Hematopoietic multipotent progenitor cell treated with erythropoietin and hydrocortisone succinate and interleukin-3 and kit ligand, for 4 days (in vitro differentiated cells): ENCODE measurements around the gene C2CD3.
A peak's percentile ranks its signal among the peaks of the same experiment; 100 is the strongest.
"Not testable (repeated sequence)": the region's sequence is repeated elsewhere in the genome, so short reads cannot be mapped to it uniquely, and the experiment has no call there.

Experiments
- DNase-seq: peaks from one replicate; pipeline ENCODE4 v3.0.0-alpha.2; 2015

The C2CD3 gene

GRCh38 chr11:74001822-74002286 lies 168.9 kb downstream of the C2CD3 start:
- peak; percentile 55 for DNase-seq

- DNase-seq: no peak
These were observed 170.3 kb downstream of the C2CD3 start for GRCh38 chr11:74000307-74001133.

GRCh38 chr11:73999581-74000306 lies 171.1 kb downstream of the C2CD3 start:
- no peak for DNase-seq

- no peak for DNase-seq
These were observed 171.8 kb downstream of the C2CD3 start for GRCh38 chr11:73998846-73999575.

- no peak for DNase-seq
These were observed 173.6 kb downstream of the C2CD3 start for GRCh38 chr11:73997120-73997770.

GRCh38 chr11:73996161-73996747 lies 174.5 kb downstream of the C2CD3 start:
- no peak for DNase-seq

GRCh38 chr11:73995731-73996130 lies 175.1 kb downstream of the C2CD3 start:
- DNase-seq: no peak

GRCh38 chr11:73995247-73995646 lies 175.6 kb downstream of the C2CD3 start:
- peak; percentile 69 for DNase-seq

GRCh38 chr11:73991471-73992006 lies 179.3 kb downstream of the C2CD3 start:
- DNase-seq: no peak

GRCh38 chr11:73990730-73991129 lies 180.1 kb downstream of the C2CD3 start:
- DNase-seq: no peak

- peak; percentile 48 for DNase-seq
These were observed 181.6 kb downstream of the C2CD3 start for GRCh38 chr11:73989156-73989555.

- DNase-seq: no peak
These were observed 182.6 kb downstream of the C2CD3 start for GRCh38 chr11:73988227-73988626.

- not testable (repeated sequence) for DNase-seq
These were observed 185.1 kb downstream of the C2CD3 start for GRCh38 chr11:73985661-73986060.

- DNase-seq: peak; percentile 70
These were observed 186.9 kb downstream of the C2CD3 start for GRCh38 chr11:73983741-73984538.

- peak; percentile 100 for DNase-seq
These were observed 187.6 kb downstream of the C2CD3 start for GRCh38 chr11:73982990-73983740.

- DNase-seq: peak; percentile 96
These were observed 188.2 kb downstream of the C2CD3 start, which contains the start of gene UCP2 for GRCh38 chr11:73982595-73982989. Gene UCP2, minus strand, starts transcription at chr11:73982843. Its CDS starts 4,465 bp downstream, at chr11:73978378.

GRCh38 chr11:73981051-73981805 lies 189.6 kb downstream of the C2CD3 start:
- no peak for DNase-seq

GRCh38 chr11:73980001-73980961 lies 190.5 kb downstream of the C2CD3 start:
- DNase-seq: peak; percentile 95
